Hepatic stellate cell (primary cell): ENCODE measurements around the gene NSL1.
"Not testable (repeated sequence)": the region's sequence is repeated elsewhere in the genome, so short reads cannot be mapped to it uniquely, and the experiment has no call there.

Source experiments
- DNase-seq: peaks from one replicate; pipeline ENCODE4 v3.0.0; 2011; ENCODE audit warnings: low spot score

The NSL1 gene

DNA sequence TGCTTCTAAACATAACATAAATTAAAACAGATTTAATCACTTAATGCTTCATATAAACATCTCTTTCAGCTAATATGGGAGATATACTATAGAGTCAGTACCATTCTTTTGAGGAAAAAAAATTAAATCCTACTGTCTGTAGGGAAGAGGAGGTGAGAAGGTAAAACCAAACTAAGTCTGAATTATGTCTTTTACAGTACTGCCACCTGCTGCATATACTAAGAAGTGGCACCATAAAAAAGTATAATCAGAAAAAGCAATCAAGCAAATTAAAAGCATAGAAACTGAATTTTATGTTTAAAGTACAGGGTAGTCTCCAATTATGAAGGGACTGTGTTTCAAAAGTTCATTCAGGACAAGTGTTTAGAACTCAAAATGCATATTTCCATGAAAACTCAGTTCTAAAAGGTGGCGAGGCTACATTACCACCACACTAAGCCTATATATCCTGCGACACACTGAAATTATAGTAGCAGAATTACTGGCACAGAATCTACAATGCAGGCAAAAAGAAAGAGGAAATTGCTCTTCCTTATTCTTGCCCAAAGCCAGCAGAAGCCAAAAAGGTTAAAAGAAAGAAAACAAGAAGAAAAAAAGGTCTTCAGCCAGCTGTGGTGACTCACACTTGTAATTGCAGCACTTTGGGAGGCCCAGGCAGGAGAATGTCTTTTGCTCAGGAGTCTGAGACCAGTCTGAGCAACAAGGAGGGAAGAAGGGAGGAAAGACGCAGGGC lies 9.0 kb downstream of the NSL1 start:
- no peak for DNase-seq

DNA sequence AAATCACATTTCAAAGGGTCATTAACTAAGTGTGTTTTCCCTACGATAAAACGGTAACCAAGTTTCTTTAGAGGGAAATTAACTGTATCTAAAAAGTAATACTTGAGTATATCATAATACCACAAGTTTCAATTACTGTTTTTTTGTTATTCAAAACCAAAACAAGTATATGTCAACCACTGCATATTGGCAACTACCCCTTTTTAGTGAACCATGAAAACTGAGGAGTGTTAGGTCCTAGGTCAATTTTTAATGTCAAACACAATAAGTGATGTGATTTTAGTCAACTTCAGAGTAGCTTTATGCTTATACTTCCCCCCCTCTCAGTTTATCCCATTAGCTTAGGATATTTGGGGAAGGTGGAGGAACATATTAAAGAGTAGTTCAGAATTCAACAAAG lies 10.4 kb downstream of the NSL1 start:
- no peak for DNase-seq

DNA sequence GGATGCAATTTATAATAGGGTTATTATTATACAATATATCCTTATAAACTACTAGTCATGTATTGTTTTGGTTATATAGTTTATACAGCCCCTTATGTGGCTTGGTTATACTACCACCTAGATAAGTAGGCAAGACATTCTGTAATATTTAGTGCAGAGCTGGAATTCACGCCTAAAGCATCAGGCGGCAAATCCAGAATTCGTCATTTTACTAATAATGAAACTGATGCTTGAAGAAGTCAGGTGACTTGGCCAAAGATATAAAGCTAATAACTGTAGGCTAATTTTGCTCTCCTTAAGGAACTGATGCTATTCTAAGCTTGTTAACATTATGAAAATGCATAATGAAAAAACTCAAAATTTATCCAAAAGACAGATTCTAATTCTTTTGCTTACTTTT lies 10.8 kb downstream of the NSL1 start:
- DNase-seq = no peak

DNA sequence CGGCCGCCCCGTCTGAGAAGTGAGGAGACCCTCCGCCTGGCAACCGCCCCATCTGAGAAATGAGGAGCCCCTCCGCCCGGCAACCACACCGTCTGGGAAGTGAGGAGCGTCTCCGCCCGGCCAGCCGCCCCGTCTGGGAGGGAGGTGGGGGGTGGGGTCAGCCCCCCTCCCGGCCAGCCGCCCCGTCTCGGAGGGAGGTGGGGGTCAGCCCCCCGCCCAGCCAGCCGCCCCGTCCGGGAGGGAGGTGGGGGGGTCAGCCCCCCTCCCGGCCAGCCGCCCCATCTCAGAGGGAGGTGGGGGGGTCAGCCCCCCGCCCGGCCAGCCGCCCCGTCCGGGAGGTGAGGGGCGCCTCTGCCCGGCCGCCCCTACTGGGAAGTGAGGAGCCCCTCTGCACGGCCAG lies 12.5 kb downstream of the NSL1 start:
- not testable (repeated sequence) for DNase-seq

DNA sequence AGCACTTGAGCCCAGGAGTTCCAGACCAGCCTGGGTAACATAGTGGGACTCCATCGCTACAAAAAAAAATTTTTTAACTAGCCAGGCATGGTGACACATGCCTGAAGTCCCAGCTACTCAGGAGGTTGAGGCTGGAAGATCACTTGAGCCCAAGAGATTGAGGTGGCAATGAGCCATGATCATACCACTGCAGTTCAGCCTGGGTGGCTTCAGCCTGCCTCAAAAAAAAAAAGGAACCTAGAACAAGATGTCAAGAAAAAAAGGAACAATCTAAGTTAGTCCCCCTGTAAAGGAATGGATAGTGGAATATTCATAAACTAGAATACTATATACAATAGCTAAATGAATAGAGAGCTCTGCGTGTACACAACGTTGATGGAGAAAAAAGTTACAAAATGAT lies 14.4 kb downstream of the NSL1 start:
- DNase-seq = no peak

DNA sequence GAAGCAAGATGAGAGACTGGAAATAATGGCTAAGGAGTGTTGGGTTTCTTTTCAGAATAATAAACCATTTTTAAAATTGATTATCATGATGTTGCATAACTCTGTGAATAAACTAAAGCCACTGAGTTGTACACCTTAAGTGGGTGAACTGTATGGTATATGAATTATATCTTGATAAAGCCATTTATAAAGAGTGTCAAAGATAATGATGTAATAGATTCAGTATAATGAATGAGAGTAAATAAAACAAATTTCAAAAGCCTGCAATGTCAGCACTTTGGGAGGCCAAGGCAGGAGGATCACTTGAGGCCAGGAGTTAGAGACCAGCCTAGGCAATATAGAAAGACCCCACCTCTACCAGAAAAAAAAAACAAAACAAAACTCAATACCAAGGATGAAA lies 16.3 kb downstream of the NSL1 start:
- no peak for DNase-seq

DNA sequence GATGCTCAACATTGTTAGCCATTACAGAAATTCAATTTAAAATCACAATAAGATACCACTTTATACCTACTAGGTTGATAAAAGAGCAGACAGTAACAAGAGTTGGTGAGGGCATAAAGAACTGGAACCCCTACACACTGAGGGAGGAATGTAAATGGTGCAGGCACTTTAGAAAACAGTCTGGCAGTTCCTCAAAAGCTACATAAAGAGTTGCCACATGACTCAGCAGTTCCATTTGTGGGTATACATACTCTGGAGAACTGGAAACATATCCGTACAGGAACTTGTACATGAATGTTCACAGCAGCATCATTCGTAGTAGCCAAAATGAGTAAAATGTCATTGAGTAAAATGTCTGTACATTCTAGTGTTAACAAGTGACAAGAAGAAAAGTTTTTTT lies 17.0 kb downstream of the NSL1 start:
- DNase-seq = no peak

DNA sequence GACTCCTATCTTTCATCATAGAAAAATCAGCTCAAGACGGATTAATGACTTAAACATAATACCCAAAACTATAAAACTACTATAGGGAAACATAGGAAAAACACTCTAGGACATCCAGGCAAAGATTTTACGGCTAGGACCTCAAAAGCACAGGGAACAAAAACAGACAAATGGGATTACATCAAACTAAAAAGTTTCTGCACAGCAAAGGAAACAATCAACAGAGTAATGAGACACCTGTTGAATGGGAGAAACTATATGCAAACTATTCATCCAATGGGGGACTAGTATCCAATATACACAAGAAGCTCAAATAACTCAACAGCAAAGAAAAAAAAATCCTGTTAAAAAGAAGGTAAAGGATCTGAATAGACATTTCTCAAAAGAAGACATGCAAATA lies 18.6 kb downstream of the NSL1 start:
- no peak for DNase-seq

DNA sequence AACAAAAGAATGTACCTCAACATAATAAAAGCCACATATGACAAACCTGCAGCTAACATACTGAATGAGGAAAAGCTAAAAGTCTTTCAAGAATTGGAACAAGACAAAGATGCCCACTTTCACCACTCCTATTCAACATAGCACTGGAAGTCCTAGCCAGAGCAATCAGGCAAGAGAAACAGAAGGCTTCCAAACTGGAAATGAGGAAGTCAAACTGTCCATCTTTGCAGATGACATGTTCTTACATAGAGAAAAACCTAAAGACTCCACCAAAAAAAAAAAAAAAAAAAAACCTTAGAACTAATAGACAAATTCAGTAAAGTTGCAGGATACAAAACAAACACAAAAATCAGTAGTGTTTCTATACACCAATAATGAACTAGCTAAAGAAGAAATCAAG lies 20.2 kb downstream of the NSL1 start:
- no peak for DNase-seq

DNA sequence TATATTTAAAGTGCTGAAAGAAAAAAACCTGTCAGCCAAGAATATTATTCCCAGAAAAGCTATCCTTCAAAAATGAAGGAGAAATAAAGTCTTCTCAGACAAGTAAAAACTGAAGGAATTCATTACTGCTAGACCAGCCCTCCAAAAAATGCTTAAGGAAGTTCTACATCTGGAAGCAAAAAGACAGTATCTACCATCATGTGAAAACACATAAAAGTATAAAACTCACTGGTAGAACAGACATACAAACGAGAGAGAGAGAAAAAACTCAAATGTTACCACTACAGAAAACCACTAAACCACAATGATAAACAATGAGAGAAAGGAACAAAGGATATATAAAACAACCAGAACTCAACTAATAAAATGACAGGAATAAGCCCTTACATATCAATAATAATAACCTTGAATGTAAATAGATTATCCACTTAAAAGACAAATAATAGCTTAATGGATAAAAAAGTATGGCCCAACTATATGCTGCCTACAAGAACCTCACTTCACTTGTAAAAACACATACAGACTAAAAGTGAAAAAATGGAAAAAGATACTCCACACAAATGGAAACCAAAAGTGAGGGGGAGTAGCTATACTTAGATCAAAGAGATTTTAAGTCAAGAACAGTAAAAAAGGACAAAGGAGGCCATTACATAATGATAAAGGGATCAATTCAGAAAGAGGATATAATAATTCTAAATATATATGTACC lies 22.0 kb downstream of the NSL1 start:
- DNase-seq = no peak

DNA sequence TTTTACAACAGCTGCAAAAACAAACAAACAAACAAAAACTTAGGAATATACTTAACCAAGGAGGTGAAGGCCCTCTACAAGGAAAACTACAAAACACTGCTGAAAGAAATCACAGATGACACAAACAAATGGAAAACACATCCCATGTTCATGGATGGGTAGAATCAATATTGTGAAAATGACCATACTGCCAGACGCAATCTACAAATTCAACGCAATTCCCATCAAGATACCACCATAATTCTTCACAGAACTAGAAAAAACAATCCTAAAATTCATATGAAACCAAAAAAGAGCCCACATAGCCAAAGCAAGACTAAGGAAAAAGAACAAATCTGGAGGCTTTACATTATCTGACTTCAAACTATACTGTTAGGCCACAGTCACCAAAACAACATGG lies 24.8 kb downstream of the NSL1 start:
- not testable (repeated sequence) for DNase-seq

DNA sequence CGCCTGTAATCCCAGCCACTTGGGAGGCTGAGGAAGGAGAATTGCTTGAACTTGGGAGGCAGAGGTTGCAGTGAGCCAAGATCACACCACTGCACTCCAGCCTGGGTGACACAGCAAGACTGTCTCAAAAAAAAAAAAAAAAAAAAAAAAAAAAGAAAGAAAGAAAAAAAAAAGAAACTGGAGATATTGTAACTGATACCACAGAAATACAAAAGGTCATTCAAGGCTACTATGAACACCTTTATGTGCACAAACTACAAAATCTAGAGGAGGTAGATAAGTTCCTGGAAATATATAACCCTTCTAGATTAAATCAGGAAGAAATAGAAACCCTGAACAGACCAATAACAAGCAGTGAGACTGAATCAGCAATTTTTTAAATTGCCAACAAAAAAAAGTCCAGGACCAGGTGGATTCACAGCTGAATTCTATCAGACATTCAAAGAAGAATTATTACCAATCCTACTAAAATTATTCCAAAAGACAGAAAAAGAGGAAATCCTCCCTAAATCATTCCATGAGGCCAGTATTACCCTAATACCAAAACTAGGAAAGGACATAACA lies 26.8 kb downstream of the NSL1 start:
- DNase-seq = not testable (repeated sequence)

DNA sequence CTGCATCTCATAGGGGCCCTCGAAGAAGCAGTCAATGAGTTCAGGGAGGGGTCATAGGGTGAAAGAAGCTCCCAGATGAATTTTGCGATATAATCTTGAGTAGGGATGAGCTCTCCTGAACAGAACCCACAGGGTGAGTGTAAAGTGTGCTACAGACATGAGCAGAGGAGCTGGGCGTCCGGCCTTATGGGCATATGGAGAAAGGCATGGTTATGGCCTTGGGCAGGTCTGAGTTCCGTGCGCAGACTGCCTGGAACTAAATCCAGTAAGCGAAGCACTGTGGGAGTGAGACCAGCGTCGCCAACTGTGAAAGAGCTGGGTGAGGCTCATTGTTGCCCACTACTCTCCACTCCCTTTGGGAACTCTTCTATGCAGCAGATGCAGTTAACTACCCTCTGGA lies 28.7 kb downstream of the NSL1 start:
- DNase-seq = no peak

DNA sequence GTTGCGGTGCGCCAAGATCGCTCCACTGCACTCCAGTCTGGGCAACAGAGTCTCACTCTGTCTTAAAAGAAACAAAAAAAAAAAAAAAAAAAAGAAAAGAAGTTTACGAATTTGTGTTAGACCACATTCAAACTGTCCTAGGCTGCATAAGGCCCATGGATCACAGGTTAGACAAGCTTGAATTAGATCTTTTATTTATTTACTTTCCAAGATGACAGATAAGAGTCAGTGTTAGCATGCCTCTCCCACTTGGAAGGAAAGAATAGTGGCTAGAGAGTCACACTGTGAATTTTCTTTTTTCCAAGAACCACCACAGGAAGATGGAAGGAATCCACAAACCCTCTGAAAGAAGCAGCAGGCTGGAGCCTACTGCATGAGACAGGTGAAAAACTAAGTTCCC lies 29.3 kb downstream of the NSL1 start:
- DNase-seq = no peak

DNA sequence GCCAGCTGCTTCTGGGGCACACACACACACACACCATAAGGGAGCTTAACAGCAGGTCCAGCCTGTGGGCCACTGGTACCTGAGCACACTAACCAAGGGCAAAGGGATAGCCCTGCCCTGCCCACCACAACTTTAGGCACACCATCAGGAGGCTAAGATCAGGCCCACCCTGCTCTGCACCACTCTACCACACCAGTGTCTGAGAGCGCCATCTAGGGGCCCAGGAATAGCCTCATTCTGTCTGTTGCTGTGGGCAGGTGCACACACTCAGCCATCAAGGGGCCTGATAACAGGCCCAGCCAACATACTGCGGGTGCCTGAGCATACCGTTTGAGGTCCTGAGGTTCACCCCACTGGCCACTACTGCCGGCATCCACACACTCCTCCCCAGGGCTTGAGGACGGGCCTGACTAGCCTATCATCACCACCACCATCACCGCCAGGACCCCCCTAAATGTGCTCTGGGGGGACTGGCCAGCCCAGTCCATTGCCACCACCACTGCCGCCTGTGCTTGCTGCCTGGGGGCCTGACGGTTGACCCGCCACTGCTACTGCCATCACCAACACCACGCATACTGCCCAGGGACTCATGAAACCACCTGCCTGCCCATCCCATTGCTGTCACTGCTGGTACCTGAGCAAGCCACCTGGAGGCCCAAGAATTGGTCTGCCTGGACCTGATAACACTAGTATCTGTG lies 31.3 kb downstream of the NSL1 start:
- no peak for DNase-seq

DNA sequence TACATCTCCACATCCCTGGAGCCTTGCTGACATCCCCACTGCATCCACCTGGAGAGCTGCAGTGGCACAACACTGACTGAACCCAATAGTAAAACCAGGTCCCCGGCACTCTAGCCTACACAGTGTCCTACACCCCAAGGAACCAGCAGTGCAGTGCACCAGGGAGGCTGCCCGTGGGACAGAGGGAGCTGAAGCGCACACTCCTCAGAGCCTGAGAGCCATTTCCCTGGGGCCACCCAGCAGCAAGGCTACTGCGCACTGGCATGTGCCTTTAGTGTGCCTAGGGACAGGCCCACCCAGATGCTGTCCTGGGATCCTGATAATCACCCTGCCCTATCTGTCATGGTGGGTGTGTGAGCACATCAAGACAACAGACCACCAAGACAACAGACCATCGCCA lies 31.9 kb downstream of the NSL1 start:
- no peak for DNase-seq

DNA sequence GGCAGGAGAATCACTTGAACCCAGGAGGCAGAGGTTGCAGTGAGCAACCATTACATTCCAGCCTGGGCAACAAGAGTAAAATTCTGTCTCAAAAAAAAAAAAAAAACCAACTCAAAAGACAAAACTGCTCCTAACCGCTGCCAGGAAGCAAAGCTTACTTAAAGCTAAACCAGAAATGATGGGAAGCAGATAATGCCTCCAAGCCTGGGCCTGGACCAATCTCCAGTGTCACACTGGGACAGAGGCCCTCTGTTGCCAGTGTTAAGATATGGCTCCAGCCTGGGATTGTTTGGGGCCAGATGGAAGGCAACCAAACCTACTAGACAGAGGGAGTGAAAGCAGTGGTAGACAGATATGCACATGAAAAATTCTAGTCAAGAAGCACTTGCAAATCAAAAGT lies 36.9 kb downstream of the NSL1 start:
- peak; percentile 4 for DNase-seq

DNA sequence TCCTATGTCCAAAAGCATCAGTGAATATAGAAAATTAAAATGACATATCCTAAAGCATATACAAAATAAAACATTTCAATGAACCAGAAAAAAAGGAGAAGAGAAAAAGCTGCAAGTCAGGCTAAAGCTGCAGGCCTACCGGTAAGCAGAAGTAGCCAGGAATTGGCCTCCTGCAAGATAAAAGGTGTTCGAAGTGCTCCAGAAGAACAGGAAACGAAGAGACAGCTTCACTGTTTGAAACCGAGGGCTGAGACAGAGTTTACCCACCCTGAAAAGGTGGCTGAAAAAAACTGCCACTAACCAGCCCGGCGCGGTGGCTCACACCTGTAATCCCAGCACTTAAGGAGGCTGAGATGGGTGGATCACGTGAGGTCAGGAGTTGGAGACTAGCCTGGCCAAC lies 37.4 kb downstream of the NSL1 start:
- DNase-seq = no peak

DNA sequence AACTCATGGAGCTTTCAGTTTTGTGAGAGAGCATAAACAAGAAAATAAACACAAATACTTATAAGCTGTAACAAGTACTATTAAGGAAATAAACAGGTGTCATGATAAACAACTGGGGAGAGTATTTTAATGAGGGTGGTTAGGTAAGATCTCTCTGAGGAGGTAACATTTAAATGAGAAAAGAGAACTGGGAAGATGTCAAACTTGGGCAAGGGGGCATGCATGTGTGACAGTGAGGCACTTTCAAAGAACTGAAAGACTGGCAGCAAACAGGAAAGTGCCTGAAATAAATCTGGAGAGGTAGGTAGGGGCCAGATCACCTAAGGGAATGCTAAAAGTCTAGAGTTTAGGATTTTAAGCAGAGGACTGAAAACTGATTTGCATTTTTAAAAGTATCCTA lies 37.8 kb downstream of the NSL1 start:
- no peak for DNase-seq

DNA sequence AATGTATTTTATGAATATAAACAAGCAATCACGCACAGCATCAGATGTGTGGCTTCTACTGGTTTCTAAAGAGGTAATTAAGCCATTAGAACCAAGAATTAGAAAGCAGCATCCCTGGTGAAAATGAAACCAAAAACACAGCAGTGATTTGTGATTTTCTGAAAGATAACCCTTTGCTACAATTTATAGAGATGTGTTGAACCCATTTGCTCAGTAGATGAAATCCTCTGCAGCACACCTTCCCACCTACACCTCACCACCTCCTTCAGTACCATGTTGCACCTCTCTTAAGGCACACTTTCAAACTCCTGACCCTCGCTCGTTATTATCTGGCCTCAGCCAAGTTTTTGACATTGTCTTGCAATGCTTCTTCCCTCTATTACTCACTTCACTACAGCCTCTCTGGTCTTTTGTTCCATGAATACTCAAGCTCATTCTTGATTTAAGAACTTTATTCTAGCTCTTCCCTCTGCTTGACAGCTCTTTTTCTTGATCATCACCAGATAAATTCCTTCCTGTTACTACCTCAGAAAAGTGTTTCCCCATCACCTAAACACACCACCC lies 38.6 kb downstream of the NSL1 start:
- DNase-seq = peak; percentile 6

DNA sequence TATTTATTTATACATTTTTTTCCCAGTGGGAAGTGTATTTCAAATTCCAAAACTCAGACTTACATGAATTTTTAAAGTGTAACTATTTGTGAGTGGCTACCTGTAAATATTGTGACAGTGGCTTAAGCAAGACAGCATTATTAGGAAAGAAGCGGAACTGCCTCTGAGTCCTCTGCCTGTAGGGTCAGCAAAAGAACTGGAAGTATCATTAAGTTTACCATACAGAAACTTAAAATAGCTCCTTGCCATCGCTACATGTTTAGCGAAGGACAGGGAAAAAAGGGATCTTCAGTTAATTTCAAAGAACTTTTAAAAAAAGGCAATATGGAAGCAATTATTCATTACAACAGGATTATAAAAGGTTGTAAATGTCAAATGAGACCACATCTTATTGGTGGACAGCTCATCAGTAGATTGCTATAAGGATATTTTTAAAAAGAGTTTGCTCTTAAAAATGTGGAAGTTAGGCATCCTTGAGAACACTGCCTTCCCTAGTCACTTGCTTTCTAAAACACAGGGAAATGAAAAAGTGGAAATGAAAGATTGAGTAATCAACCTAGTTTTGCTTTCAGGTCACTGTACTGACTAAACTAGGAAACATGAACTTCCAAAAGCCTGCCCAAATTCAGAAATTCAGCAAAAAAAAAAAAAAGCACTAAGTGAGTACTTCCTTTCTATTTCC lies 39.2 kb downstream of the NSL1 start:
- DNase-seq = peak; percentile 22
